Midbrain (tissue), 1 donor: Measurements from ENCODE around the gene DDX19B.
A peak's percentile ranks its signal among the peaks of the same experiment; 100 is the strongest.
"Not testable (repeated sequence)": the region's sequence is repeated elsewhere in the genome, so short reads cannot be mapped to it uniquely, and the experiment has no call there.

Source experiments
- DNase-seq: peaks from one replicate; lab custom pipeline; 2025; lab: John Stamatoyannopoulos, UW

DDX19B gene

GRCh38 chr16:70287304-70287971 lies 11.5 kb upstream of the DDX19B start:
- DNase-seq = not testable (repeated sequence)

GRCh38 chr16:70289229-70290094 lies 9.5 kb upstream of the DDX19B start, which contains the start of gene AARS1:
Gene AARS1 (minus strand): TSS chr16:70289506. CDS start chr16:70282763, 6,743 bp downstream.
- DNase-seq = peak; percentile 99

DNA sequence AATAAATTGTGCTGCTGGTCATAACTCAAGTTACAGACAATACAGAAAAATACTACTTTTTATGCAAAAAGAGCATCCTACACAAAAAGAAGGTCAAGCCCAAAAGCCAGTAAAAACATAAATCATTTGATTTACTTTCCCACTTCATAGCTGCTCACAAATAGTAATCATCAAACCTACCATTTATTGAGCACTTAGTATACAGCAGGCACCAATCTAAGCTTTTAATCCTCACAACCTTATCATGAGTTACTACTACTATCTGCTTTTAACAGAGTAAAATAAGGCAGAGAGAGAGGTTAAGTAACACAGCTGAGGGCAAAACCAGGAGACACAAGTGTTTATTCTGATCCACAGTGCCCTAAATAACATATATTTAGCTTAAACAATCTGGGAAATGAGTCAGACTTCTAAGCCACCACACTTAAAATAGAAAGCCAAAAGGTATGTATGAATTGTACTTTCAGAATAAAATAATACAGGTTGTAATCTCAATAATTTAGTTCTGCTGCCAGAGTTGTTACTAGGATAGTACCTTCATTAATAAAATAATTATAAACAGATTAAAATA lies 8.0 kb upstream of the DDX19B start:
- DNase-seq = no peak

DNA sequence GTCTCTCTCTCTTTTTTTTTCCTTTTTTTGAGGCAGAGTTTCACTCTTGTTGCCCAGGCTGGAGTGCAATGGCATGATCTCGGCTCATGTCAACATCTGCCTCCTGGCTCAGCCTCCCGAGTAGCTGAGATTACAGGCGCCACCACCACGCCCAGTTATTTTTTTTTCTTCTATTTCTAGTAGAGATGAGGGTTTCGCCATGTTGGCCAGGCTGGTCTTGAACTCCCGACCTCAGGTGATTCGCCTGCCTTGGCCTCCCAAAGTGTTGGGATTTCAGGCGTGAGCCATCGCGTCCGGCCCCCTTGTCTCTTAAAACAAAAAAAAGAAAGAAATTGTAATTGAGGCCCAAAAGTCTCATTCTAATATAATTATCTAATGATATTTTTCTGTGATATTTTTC lies 6.8 kb upstream of the DDX19B start:
- not testable (repeated sequence) for DNase-seq

- DNase-seq = no peak
Measured at GRCh38 chr16:70294385-70295025, 4.5 kb upstream of the DDX19B start.

- no peak for DNase-seq
Measured at GRCh38 chr16:70295634-70296033, 3.4 kb upstream of the DDX19B start.

DNA sequence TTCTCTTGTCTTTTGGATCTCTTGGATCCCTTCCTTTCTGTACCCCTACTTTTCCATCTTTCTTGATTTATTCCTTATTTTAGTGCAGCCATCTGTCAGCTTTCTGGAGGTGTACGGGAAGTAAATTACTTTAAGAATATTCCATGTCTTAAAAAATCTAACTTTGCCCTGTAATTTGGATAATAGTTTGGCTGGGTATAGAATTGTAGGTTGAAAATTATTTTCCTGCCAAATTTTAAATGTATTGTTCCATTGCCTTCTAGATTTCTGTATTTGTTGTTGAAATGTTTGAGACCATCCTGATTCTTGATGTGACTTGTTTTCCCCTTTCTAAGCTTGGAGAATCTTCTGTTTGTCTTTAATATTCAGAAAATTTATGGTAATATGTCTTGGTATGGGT lies 2.1 kb downstream of the DDX19B start:
- no peak for DNase-seq

GRCh38 chr16:70302745-70303144 lies 3.8 kb downstream of the DDX19B start:
- no peak for DNase-seq

DNA sequence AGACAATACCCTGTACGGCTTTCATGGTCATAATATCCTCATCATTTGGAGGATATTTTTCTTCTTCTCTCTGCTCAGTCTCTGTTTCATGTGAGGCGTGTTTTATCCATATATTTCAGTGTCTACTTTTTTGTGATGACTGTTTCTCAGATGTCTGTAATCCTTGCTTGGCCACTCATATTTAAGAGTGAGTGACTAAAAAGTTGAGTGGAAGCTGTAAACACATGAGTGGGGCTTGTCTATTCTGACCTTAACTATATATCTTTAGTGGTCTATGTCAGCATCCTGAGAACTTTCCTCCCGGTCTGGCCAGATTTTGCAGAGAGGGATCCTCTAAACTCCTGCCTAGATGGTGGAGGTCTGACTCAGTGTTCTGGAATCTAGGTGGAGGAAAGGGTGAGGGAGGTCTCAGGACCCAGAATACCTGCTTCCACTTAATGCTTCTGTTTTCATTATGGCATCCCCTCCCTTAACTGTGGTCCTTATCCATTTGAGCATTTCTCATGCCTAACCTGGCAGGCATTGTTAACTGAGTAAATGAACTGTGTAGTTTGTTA lies 6.0 kb downstream of the DDX19B start:
- DNase-seq = no peak

GRCh38 chr16:70306880-70307279 lies 7.9 kb downstream of the DDX19B start:
- no peak for DNase-seq

DNA sequence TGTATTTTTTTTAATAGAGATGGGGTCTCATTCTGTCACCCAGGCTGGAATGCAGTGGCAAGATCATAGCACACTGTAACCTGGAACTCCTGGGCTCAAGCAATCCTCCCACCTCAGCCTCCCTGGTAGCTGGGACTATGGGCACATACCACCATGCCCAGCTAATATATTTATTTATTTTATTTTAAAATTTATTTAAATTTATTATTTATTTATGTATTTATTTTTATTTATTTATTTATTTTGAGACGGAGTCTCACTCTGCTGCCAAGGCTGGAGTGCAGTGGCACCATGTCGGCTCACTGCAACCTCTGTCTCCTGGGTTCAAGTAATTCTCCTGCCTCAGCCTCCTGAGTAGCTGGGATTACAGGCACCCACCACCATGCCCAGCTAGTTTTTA lies 8.7 kb downstream of the DDX19B start:
- DNase-seq = not testable (repeated sequence)

DNA sequence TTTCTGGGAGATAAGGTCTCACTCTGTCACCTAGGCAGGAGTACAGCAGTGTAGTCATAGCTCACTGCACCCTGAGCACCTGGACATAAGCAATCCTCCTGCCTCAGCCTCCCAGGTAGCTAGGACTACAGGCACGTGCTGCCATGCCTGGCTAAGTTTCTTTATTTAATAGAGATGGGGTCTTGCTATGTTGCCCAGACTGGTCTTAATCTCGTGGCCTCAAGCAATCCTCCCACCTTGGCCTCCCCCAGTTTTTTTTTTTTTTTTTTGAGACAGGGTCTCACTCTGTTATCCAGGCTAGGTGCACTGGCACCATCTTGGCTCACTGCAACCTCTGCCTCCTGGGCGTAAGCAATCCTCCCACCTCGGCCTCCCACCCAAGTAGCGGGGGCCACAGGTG lies 21.1 kb downstream of the DDX19B start:
- no peak for DNase-seq

- DNase-seq = no peak
Measured at GRCh38 chr16:70324998-70325747, 26.2 kb downstream of the DDX19B start.

DNA sequence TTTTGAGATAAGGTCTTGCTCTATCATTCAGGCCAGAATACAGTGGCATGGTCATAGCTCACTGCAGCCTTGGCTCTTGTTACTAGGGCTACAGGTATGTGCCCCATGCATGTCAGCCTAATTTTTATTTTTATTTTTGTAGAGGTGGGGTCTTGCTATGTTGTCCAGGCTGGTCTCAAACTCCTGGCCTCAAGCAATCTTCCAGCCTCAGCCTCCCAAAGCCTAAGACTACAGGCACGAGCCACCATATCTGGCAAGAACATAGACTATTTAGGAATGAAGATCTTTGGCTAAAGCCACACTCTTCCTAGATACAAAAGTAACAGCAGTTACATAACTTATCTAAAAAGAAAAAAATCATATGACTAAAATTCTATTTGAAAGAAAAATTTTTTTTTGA lies 32.1 kb downstream of the DDX19B start:
- DNase-seq = no peak

DNA sequence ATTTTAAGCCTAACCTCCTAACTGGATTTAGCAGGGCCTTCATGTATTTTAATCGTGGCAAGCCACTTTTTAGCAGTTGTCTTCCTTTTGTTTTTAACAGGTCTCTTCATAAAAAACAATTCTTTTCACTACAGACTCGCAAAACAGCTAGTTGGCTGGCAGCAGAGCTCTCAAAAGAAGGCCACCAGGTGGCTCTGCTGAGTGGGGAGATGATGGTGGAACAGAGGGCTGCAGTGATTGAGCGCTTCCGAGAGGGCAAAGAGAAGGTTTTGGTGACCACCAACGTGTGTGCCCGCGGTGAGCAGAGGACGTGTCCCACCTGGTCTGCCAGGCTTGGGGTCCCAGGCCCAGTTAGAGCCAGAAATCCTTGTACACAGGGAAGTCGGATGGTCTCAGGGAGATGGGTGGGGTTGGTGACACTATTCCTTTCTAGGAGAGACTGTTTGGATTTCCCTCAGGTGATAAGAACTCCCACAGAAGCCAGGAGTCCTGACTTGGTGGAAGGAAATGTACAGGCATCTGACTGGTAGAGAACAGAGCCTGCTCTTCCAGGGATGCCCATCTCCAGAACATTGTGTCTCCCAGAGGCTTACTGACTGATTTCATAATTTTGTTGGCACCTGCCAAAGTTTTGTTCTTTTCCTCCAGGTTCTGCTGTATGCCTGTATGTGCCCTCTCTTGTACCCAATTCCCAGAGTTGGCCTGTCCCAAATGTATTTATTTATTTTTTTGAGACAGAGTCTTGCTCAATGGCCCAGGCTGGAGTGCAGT lies 32.8 kb downstream of the DDX19B start:
- peak; percentile 26 for DNase-seq

GRCh38 chr16:70332728-70333127 lies 33.7 kb downstream of the DDX19B start:
- DNase-seq = not testable (repeated sequence)

- DNase-seq = no peak
Measured at GRCh38 chr16:70337814-70338213, 38.8 kb downstream of the DDX19B start.

DNA sequence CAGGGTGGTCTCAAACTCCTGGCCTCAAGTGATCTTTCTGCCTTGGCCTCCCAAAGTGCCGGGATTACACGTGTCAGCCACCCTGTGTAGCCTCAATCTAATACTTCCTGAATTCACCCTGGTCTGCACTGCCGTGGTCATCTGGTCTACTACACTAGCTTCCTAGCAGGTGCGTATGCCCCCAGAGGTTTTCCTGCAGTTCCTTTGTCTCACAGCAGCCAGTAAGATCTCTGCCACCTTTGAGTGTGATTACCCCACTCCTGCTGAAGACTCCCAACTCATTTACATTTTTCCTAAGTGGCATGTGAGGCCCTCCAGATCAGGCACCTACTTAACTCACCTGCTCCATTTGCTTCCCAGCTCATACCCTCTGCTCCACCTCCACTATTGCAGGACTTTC lies 42.6 kb downstream of the DDX19B start:
- no peak for DNase-seq

DNA sequence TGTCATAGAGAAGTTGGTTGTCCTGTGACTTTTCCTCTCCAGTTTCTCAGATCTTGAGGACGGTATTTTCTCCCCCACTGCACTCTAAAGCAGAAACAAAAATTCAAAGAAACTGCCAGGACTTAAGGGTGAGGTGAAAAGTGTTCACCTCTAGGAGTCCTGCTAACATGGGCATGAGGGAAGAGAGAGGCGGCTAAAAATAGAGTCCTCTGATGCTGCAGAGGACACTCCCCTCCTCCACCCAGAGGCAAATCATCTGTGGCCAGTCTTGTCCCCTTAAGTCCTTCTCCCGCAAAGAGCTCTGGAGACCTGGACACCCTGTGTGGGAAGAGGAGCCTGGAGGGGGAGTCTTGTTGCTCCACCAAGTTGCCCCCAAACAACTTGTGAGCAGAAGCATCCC lies 43.0 kb downstream of the DDX19B start:
- no peak for DNase-seq

GRCh38 chr16:70345840-70346239 lies 46.9 kb downstream of the DDX19B start:
- DNase-seq = no peak

DNA sequence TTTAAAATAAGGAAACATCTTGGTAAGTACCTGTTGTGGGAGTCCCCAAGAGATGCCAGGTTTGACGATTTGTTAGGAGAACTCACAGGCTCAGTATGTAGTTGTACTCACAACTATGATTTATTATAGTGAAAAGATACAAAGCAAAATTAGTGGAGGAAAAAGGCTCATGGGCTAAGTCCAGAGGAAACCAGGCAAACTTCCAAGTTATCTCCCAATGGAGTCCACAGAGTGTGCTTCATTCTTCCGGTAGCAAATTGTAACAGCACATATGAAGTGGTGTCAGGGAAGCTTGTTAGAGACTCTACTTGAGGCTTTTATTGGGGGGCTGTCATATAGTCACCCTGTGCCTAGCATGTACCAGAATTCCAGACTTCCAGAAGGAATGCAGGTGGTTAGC lies 50.0 kb downstream of the DDX19B start:
- DNase-seq = no peak
